ENCODE measurements around the gene CLIC6. TPM values are rescaled to one million over a fixed set of nuclear protein-coding genes. Genes with fewer than 3 reads are reported as not detected.
A peak's percentile ranks its signal among the peaks of the same experiment; 100 is the strongest.

CLIC6 gene
- polyA plus RNA-seq, 1 donor (not counting 4 experiments of a cell fraction or from before 2014, with no cell fraction given): not detected

DNA sequence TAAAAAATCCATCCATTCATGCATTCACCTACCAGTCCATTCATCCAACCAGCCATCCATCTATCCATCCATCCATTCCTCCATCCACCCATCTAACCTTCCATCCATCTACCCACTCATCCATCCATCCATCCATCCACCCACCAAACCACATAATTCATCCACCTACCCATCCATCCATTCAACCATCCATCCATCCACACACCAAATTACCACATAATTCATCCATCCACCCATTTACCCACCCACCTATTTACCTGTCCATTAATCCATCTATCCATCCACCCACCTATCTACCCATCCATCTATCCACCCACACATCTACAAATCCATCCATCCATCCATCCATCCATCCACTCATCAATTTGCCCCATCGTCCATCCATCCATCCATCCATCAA lies 71.4 kb downstream of the CLIC6 start:
- Histone ChIP-seq H3K9me1 (ENCODE audit: control insufficient read depth, extremely low read depth, insufficient read depth, low read length) (no peaks in the 10 kb centered on the region), H3K4me1 (ENCODE audit: control insufficient read depth, extremely low read depth, insufficient read depth, low read length) (peaks cover 20% of the 10 kb centered on the region), H3K27ac (ENCODE audit: control insufficient read depth, insufficient read depth, low read length) (no peak overlapping the region), H3K36me3 (ENCODE audit: control insufficient read depth in 2 of 2, extremely low read depth in 1 of 2, insufficient read depth in 2 of 2, low read length in 2 of 2) (no peaks in the 10 kb centered on the region), H4K20me1 (ENCODE audit: control insufficient read depth, extremely low read depth, insufficient read depth, low read length) (no peaks in the 10 kb centered on the region), H3K9me3 (ENCODE audit: control insufficient read depth, low read depth, low read length) (no peaks in the 10 kb centered on the region), H3K4me3 (ENCODE audit: control insufficient read depth in 2 of 3, extremely low read depth in 1 of 3, insufficient read depth in 2 of 3, low read depth in 1 of 3, low read length in 3 of 3) (no peak overlapping the region), H3K79me2 (ENCODE audit: control insufficient read depth, insufficient read depth, low read length) (no peaks in the 10 kb centered on the region), H3K4me2 (ENCODE audit: control insufficient read depth, extremely low read depth, insufficient read depth, low read depth, low read length) (no peak overlapping the region), H3K9ac (ENCODE audit: control insufficient read depth, extremely low read depth, insufficient read depth, low read length) (no peak overlapping the region), H3K27me3 (ENCODE audit: control insufficient read depth, extremely low read depth, insufficient read depth, low read length) (no peaks in the 10 kb centered on the region), H2AFZ (ENCODE audit: control insufficient read depth, low read length) (no peak overlapping the region)
- FAIRE-seq (no peak), DNase-seq (ENCODE audit: low read depth, low spot score) (no peak)
- TF ChIP-seq, protein P1, sequence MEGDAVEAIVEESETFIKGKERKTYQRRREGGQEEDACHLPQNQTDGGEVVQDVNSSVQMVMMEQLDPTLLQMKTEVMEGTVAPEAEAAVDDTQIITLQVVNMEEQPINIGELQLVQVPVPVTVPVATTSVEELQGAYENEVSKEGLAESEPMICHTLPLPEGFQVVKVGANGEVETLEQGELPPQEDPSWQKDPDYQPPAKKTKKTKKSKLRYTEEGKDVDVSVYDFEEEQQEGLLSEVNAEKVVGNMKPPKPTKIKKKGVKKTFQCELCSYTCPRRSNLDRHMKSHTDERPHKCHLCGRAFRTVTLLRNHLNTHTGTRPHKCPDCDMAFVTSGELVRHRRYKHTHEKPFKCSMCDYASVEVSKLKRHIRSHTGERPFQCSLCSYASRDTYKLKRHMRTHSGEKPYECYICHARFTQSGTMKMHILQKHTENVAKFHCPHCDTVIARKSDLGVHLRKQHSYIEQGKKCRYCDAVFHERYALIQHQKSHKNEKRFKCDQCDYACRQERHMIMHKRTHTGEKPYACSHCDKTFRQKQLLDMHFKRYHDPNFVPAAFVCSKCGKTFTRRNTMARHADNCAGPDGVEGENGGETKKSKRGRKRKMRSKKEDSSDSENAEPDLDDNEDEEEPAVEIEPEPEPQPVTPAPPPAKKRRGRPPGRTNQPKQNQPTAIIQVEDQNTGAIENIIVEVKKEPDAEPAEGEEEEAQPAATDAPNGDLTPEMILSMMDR (optimal IDR thresholded peaks at IDR 0.05 in 1 of 3, IDR thresholded peaks at IDR 0.05 in 1 of 3, conservative IDR thresholded peaks at IDR 0.05 in 1 of 3; ENCODE audit: extremely low read depth in 1 of 3, insufficient read depth in 2 of 3, low read length in 3 of 3): no peak
- no peak for TF ChIP-seq EZH2 (IDR thresholded peaks at IDR 0.05; ENCODE audit: low read length)
- dilution Hi-C loops (cut with MboI; ENCODE audit: extremely low pct_ligation_motif_present, low sequenced_read_pairs): no loop called here

DNA sequence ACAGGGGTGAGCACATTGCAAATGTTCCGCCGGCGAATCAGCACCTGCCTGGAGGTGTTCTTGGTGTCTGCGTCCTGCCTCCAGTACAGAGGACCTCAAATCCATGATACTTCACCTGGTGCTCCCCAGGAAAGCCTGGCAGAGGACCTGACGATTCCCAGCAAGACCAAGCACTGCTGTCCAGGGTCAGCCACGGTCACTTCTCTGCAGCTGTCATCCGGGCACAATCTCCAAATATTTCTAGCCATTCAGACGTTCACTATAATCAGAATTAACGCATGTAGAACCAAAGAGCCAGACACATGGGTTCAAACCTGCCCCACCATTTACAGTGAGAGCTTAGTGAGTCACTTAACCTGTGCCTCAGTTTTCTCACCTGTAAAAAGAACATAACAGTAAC lies 74.5 kb downstream of the CLIC6 start:
- no peak overlapping the region for H3K9ac ChIP-seq (ENCODE audit: control insufficient read depth, extremely low read depth, insufficient read depth, low read length)
- TF ChIP-seq, protein P1 (optimal IDR thresholded peaks at IDR 0.05 in 1 of 3, IDR thresholded peaks at IDR 0.05 in 1 of 3, conservative IDR thresholded peaks at IDR 0.05 in 1 of 3; ENCODE audit: extremely low read depth in 1 of 3, insufficient read depth in 2 of 3, low read length in 3 of 3): no peak
- TF ChIP-seq EZH2 (IDR thresholded peaks at IDR 0.05; ENCODE audit: low read length): no peak
- DNase-seq (ENCODE audit: low read depth, low spot score): no peak
- H3K79me2 ChIP-seq (ENCODE audit: control insufficient read depth, insufficient read depth, low read length): no peaks in the 10 kb centered on the region
- no peaks in the 10 kb centered on the region for H3K9me3 ChIP-seq (ENCODE audit: control insufficient read depth, low read depth, low read length)
- peaks cover 24% of the 10 kb centered on the region for H3K4me1 ChIP-seq (ENCODE audit: control insufficient read depth, extremely low read depth, insufficient read depth, low read length)
- H2AFZ ChIP-seq (ENCODE audit: control insufficient read depth, low read length): no peak overlapping the region
- no peaks in the 10 kb centered on the region for H3K27me3 ChIP-seq (ENCODE audit: control insufficient read depth, extremely low read depth, insufficient read depth, low read length)
- H4K20me1 ChIP-seq (ENCODE audit: control insufficient read depth, extremely low read depth, insufficient read depth, low read length): no peaks in the 10 kb centered on the region
- H3K4me2 ChIP-seq (ENCODE audit: control insufficient read depth, extremely low read depth, insufficient read depth, low read depth, low read length): peak overlapping the region; percentile 29
- no peak overlapping the region for H3K27ac ChIP-seq (ENCODE audit: control insufficient read depth, insufficient read depth, low read length)
- FAIRE-seq: no peak
- no peaks in the 10 kb centered on the region for H3K9me1 ChIP-seq (ENCODE audit: control insufficient read depth, extremely low read depth, insufficient read depth, low read length)
- H3K36me3 ChIP-seq (ENCODE audit: control insufficient read depth in 2 of 2, extremely low read depth in 1 of 2, insufficient read depth in 2 of 2, low read length in 2 of 2): no peaks in the 10 kb centered on the region
- H3K4me3 ChIP-seq (ENCODE audit: control insufficient read depth in 2 of 3, extremely low read depth in 1 of 3, insufficient read depth in 2 of 3, low read depth in 1 of 3, low read length in 3 of 3): no peak overlapping the region
- dilution Hi-C loops (cut with MboI; ENCODE audit: extremely low pct_ligation_motif_present, low sequenced_read_pairs): no loop called here

Data from keratinocyte (primary cell).